GM13977 (cell line): ENCODE results near the gene CREG1.

Experiments
- DNase-seq: peaks from one replicate; pipeline ENCODE4 v3.0.0; 2012; ENCODE audit warnings: low spot score
- CTCF ChIP-seq: IDR thresholded peaks from 2 replicates; pipeline ENCODE4 v1.5.1; 2012; ENCODE audit warnings: mild to moderate bottlenecking, control low read depth; ENCODE audit not compliant: insufficient read depth; ENCODE audit errors: extremely low read depth, missing control alignments
- in situ Hi-C: fragments of 300-500 bp; cut with MboI; formaldehyde crosslinking; loops from one replicate; pipeline ENCODE4 v1.12.0; 2022; ENCODE audit warnings: low sequenced_read_pairs, low pct_unique_long_range_greater_than_20kb, mixed read lengths, inconsistent platforms; ENCODE audit not compliant: unreplicated experiment

CREG1 gene

GRCh38 chr1:167510244-167510643 is 43.3 kb downstream of the CREG1 start:
- no peak for DNase-seq
- in situ Hi-C loops: no loop called here
- no peak for TF ChIP-seq CTCF

GRCh38 chr1:167509587-167509986 is 44.0 kb downstream of the CREG1 start:
- DNase-seq: no peak
- in situ Hi-C loops: no loop called here
- no peak for TF ChIP-seq CTCF

GRCh38 chr1:167507719-167508118 is 45.8 kb downstream of the CREG1 start:
- in situ Hi-C loops: no loop called here
- no peak for DNase-seq
- no peak for TF ChIP-seq CTCF

GRCh38 chr1:167504467-167504827 is 49.1 kb downstream of the CREG1 start:
- TF ChIP-seq CTCF: no peak
- in situ Hi-C loops: no loop called here
- DNase-seq: no peak

GRCh38 chr1:167503626-167504466 is 49.7 kb downstream of the CREG1 start:
- DNase-seq: no peak
- in situ Hi-C loops: no loop called here
- TF ChIP-seq CTCF: no peak

GRCh38 chr1:167502719-167503462 is 50.7 kb downstream of the CREG1 start:
- no peak for TF ChIP-seq CTCF
- DNase-seq: no peak
- in situ Hi-C loops: no loop called here
